Activated CD4-positive, alpha-beta memory T cell treated with anti-CD3 and anti-CD28 coated beads, Interleukin-2, amount 10 ng/mL, durations not matched to agents 7 days and 5 days (primary cell): ENCODE results near the gene GSTM2. TPM values are rescaled to one million over a fixed set of nuclear protein-coding genes. Genes with fewer than 3 reads are reported as not detected.

Experiments
- CTCF ChIA-PET: fragments of 350-600 bp; sonication (Branson Sonifier 250); formaldehyde crosslinking; loops from one replicate; lab custom pipeline; 2021; ENCODE audit warnings: antibody characterized with exemption, inconsistent platforms; lab: Charles Lee
- POLR2A ChIA-PET: fragments of 350-600 bp; sonication (Branson Sonifier 250); formaldehyde crosslinking; loops from one replicate; lab custom pipeline; 2021; ENCODE audit warnings: antibody characterized with exemption; lab: Charles Lee
- DNase-seq: peaks from one replicate; pipeline ENCODE4 v3.0.0-alpha.2; 2020
- H3K27ac Mint-ChIP-seq: one replicate; pipeline ENCODE4 v1.8.0; 2021; ENCODE audit warnings: mild to moderate bottlenecking, mixed read lengths
- H3K27me3 Mint-ChIP-seq: one replicate; pipeline ENCODE4 v1.8.0; 2021; ENCODE audit warnings: mixed read lengths
- H3K36me3 Mint-ChIP-seq: one replicate; pipeline ENCODE4 v1.8.0; 2021; ENCODE audit warnings: low read depth, mixed read lengths
- H3K4me1 Mint-ChIP-seq: one replicate; pipeline ENCODE4 v1.8.0; 2021; ENCODE audit warnings: mixed read lengths
- H3K4me3 Mint-ChIP-seq: one replicate; pipeline ENCODE4 v1.8.0; 2021; ENCODE audit warnings: mild to moderate bottlenecking, mixed read lengths
- H3K9me3 Mint-ChIP-seq: one replicate; pipeline ENCODE4 v1.8.0; 2021; ENCODE audit warnings: mixed read lengths
- total RNA-seq, 2 experiments: library from RNA; stranded (reverse); gene quantifications; one replicate each; pipeline ENCODE4 v1.2.3, GENCODE V29; 2021

Gene GSTM2
- total RNA-seq, 2 experiments from 2014 or later, result 15.9 to 17.6 TPM

DNA sequence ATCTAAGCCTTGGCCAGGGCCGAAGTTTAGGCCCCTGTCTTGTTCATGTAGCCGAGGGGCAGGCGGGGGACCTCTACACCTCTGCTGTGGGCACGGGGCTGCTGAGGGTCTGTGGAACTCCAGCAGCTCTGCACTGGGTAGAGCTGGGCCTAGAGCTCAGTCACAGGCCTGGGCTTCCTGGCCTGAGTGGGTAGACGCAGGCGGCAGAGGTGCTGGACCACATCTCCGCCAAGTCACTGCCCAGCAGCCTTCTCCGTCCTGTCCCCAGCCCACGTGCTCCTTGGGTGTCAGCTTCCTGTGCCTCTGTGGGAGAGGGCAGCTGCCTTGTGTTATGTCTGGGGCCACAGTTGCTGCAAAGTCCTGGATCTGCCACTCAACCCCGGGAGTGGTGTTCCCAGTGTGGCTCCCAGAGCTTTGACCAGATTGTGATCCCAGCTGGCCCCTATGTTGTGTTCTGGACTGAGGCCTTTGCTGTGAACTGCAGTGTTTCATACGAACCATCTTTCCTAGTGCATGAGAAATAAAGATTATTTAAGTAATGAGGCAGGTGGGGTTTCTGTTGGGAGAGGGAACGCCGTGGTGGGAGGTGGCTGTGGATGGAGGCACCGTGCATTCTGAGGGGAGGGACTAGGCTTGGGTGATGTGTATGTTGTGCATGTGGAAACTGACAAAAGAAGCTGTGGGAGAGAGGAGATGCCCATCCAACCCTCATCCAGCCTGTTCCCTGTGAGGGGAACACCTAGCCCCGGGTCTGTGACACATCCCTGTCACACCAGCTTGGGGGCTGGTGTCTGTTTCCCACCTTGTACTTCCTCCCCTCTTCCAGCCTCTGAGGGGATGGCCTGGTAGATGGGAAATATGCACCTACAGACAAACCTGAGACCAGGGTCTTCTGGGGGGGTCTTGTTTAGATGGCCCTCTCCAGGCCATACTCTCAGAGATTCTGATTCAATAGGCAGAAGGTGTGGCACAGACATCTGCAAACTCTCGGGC is 36.0 kb upstream of the GSTM2 start:
- H3K27ac Mint-ChIP-seq, result no peak overlapping the region
- H3K36me3 Mint-ChIP-seq, result peaks cover 36% of the 10 kb centered on the region
- ChIA-PET POLR2A (interaction anchor here (1.5 to 4.1 kb wide), 3 partner anchors 15 to 85 kb away, joined by 5 to 22 read pairs (median 14); partner anchors contain the start of gene GNAI3), CTCF (interaction anchor here (1.0 to 6.8 kb wide), 7 partner anchors 9 to 353 kb away, joined by 3 to 60 read pairs (median 8); partner anchors contain the start of genes AHCYL1, AMPD2 and GNAT2)
- no peak for DNase-seq
- no peaks in the 10 kb centered on the region for H3K27me3 Mint-ChIP-seq
- H3K4me1 Mint-ChIP-seq, result peaks cover 17% of the 10 kb centered on the region
- H3K9me3 Mint-ChIP-seq, result no peaks in the 10 kb centered on the region
- no peak overlapping the region for H3K4me3 Mint-ChIP-seq

DNA sequence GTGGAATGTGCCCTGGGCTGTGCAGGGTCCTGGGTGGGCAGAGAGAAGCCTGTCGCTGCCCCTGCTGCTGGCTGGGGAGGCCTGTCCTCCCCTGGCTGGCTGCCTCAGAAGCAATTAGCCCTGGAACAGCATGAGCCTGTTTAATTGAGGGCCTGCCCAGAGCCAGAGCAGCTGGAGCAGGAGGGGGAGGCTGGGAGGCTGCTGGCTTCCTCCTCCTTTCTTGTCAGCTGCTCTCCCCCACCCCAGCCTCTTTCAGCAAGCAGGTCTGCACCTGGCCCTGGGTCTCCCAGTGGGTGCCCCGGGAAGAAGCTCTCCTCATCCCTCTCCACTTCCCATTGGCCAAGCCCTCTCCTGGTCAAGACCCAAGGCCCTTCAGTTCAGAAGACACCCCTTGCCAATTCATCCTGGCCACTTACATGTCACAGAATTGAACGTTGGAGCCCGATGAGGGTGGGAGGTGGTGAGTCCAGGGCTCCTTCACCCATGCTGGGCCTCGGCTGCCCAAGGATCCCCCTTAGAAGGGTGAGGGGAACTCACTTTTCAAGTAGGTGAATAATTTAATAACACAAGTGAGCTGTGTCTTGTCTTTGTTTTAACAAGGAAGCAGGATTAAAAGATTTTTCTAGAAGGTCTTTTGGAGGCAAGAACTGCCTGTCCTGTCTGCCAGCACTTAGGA is 35.0 kb upstream of the GSTM2 start:
- H3K27ac Mint-ChIP-seq, result no peak overlapping the region
- H3K4me3 Mint-ChIP-seq, result no peak overlapping the region
- CTCF ChIA-PET, result interaction anchor here (0.8 to 6.8 kb wide), 7 partner anchors 8 to 352 kb away, joined by 3 to 60 read pairs (median 3); partner anchors contain the start of genes AHCYL1 and GNAI3
- POLR2A ChIA-PET, result interaction anchor here (0.8 to 4.9 kb wide), 4 partner anchors 11 to 352 kb away, joined by 3 to 29 read pairs (median 12); partner anchors contain the start of genes AHCYL1 and GNAI3
- DNase-seq, result no peak
- peaks cover 17% of the 10 kb centered on the region for H3K4me1 Mint-ChIP-seq
- H3K9me3 Mint-ChIP-seq, result no peaks in the 10 kb centered on the region
- H3K27me3 Mint-ChIP-seq, result no peaks in the 10 kb centered on the region
- peaks cover 27% of the 10 kb centered on the region for H3K36me3 Mint-ChIP-seq

DNA sequence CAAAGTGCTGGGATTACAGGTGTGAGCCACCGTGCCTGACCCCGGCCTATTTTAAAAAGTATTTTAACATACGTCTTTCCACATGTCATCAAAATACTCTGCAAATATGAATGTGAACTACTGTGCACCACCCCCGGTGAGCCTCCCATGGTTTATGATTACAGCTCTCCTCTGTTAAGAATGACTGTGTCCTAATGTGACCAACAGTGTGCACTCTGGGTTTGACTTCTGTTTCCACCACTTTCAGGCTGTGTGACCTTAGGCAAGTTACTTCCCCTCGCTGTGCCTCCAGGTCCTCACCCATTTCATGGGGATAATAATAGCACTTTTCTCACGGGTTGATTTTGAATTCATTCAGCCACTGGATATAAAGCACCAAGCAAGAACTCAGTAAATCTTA is 33.6 kb upstream of the GSTM2 start:
- no peak for DNase-seq
- CTCF ChIA-PET, result interaction anchor here (1.0 to 6.8 kb wide), 4 partner anchors 12 to 88 kb away, joined by 3 to 60 read pairs (median 6); partner anchors contain the start of gene GNAI3
- no peaks in the 10 kb centered on the region for H3K27me3 Mint-ChIP-seq
- POLR2A ChIA-PET, result interaction anchor here (2.1 to 4.9 kb wide), 2 partner anchors 14 to 86 kb away, joined by 8 to 29 read pairs; partner anchors contain the start of genes AMPD2, GNAI3 and GNAT2
- no peaks in the 10 kb centered on the region for H3K9me3 Mint-ChIP-seq
- no peak overlapping the region for H3K4me3 Mint-ChIP-seq
- H3K27ac Mint-ChIP-seq, result no peak overlapping the region
- peaks cover 17% of the 10 kb centered on the region for H3K4me1 Mint-ChIP-seq
- peaks cover 19% of the 10 kb centered on the region for H3K36me3 Mint-ChIP-seq

DNA sequence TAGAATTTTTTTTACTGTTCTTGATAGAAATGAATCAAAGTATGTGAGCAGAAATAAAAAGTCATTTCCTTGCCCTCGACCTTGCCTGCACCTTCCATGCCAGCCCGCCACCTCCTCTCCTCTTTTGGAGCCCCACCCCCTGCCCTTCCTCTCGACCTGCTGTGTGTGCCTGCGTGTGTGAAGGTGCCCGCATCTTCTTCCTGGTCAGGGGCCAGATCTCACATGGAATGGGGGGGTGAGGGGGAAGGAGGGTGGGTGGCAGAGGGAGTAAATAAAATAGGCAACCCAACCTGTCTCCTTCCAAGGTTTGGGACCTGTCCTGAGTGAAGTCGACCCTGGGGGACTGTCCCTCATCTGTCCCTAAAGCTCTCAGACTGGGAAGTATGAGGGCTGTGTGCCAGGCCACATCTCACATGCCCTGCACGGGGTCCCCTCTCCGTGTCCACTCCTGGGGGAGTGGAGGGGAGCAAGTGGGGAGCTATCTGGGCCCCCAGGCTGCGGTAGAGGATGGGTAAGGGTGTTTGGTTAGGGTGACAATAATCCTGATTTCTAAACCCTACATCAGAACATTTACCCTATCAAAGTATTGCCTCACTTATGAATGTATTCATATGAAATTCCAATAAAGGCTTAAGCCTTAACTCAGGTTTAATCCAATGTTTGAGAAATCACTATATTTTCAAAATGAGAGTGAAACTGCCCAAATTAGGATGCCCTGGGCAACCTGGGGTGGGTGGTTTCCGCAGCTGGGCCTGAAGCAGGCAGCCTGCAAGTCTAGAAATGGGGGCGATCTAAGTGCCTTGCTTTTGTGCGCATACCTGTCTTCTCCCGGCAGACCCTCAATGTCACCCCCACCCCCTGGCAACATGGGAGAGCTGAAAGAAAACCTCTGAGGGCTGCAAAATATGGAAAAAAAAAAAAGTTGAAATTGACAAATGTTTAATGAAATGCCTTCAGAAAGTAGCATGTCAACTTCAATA is 32.8 kb upstream of the GSTM2 start:
- Mint-ChIP-seq H3K4me3 (no peak overlapping the region), H3K36me3 (peaks cover 11% of the 10 kb centered on the region), H3K27me3 (peaks cover 1% of the 10 kb centered on the region), H3K4me1 (peaks cover 18% of the 10 kb centered on the region), H3K9me3 (no peaks in the 10 kb centered on the region), H3K27ac (no peak overlapping the region)
- CTCF ChIA-PET, result interaction anchor here (1.0 to 7.3 kb wide), 7 partner anchors 13 to 349 kb away, joined by 3 to 149 read pairs (median 60); partner anchors contain the start of genes AHCYL1 and GNAI3
- POLR2A ChIA-PET, result interaction anchor here (1.2 to 4.9 kb wide), 3 partner anchors 15 to 89 kb away, joined by 4 to 29 read pairs (median 8); partner anchors contain the start of genes AMPD2, GNAI3 and GNAT2
- peak; percentile 35 for DNase-seq

DNA sequence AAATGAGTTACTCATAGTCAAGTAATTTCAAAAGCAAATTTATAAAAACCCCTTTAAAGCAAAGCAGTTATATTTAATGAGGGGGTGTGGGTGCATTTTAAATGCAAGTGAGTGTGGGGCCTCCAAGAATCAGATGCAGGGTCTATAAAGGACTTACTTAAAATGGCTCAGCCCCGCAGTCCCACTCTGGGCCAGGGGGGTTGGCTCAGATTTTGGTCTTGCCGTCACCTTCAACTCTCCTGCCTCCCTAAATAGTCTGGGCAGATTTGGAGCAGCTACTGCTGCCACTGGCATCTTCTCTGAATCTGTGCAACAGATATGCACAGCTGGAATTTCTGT is 32.0 kb upstream of the GSTM2 start:
- peaks cover 9% of the 10 kb centered on the region for H3K36me3 Mint-ChIP-seq
- POLR2A ChIA-PET, result interaction anchor here (1.2 to 4.9 kb wide), 2 partner anchors 87 to 89 kb away, joined by 4 to 29 read pairs; partner anchors contain the start of gene GNAI3
- H3K27ac Mint-ChIP-seq, result no peak overlapping the region
- no peak overlapping the region for H3K4me3 Mint-ChIP-seq
- DNase-seq, result no peak
- CTCF ChIA-PET, result interaction anchor here (3.6 to 7.3 kb wide), 4 partner anchors 87 to 348 kb away, joined by 10 to 149 read pairs (median 108); partner anchors contain the start of genes AHCYL1 and GNAI3
- peaks cover 3% of the 10 kb centered on the region for H3K27me3 Mint-ChIP-seq
- no peaks in the 10 kb centered on the region for H3K9me3 Mint-ChIP-seq
- peaks cover 21% of the 10 kb centered on the region for H3K4me1 Mint-ChIP-seq

DNA sequence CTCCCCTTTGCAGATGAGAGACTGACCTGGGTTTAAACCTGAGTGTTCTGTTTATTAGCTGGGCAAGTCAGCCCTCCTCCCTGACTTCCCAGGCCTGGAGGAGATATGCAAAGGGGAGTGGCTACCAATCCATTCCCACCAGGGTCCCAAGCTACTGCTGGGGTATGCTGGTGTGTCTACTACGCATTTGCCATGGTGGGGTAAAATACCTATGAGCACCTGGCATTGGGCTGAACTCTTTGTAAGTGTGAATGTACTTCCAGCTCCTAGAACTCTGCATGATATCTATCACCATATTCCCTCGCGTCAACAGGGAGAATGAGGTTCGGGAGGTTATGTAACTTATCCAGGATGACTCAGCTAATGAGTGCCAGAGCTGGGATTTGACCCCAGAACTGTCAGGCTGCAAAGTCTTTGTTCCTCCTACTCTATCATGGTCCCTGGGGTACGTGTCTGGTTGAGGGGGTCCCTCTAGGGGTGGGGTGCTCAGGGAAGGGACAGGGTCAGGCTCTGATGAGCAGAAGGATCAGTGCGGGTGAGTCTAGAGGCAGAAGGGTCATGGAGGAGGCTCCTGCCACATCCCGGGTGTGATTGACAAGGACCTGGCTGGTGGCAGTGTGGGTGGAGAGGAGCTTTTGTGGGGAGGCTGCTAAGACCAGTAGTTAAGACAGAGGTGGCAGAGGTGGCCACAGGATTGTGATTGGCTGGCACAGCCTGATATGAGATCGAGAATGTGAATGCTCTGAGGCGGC is 31.5 kb upstream of the GSTM2 start:
- POLR2A ChIA-PET, result interaction anchor here (1.2 to 4.9 kb wide), 3 partner anchors 88 to 348 kb away, joined by 4 to 29 read pairs (median 7); partner anchors contain the start of genes AHCYL1 and GNAI3
- peaks cover 6% of the 10 kb centered on the region for H3K36me3 Mint-ChIP-seq
- no peak for DNase-seq
- no peak overlapping the region for H3K4me3 Mint-ChIP-seq
- no peaks in the 10 kb centered on the region for H3K9me3 Mint-ChIP-seq
- peaks cover 21% of the 10 kb centered on the region for H3K4me1 Mint-ChIP-seq
- peaks cover 3% of the 10 kb centered on the region for H3K27me3 Mint-ChIP-seq
- CTCF ChIA-PET, result interaction anchor here (1.2 to 7.3 kb wide), 6 partner anchors 13 to 348 kb away, joined by 3 to 149 read pairs (median 56); partner anchors contain the start of genes AHCYL1 and GNAI3
- H3K27ac Mint-ChIP-seq, result no peak overlapping the region

DNA sequence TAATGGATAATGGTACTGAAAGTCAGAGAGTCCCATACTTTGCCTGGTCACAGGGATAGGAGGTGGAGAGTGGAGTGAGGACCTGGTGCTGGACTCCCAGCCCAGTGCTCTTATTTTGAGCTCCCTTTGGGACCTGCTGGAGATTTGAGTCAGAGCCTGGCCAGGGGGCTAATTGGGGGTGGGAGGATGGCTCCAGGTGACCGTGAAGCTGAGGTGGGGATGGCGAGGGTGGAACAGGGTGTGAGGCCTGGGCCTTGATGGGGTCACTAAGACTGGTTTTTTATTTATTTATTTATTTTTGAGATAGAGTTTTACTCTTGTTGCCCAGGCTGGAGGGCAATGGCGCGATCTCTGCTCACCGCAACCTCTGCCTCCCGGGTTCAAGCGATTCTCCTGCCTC is 30.4 kb upstream of the GSTM2 start:
- no peaks in the 10 kb centered on the region for H3K9me3 Mint-ChIP-seq
- H3K4me3 Mint-ChIP-seq, result no peak overlapping the region
- ChIA-PET CTCF (interaction anchor here (1.2 to 7.3 kb wide), 5 partner anchors 12 to 347 kb away, joined by 3 to 149 read pairs (median 101); partner anchors contain the start of gene AHCYL1), POLR2A (interaction anchor here (2.1 to 4.9 kb wide), 2 partner anchors 89 to 347 kb away, joined by 7 to 29 read pairs; partner anchors contain the start of genes AHCYL1 and GNAI3)
- H3K27me3 Mint-ChIP-seq, result peaks cover 3% of the 10 kb centered on the region
- no peak for DNase-seq
- H3K36me3 Mint-ChIP-seq, result no peaks in the 10 kb centered on the region
- H3K27ac Mint-ChIP-seq, result no peak overlapping the region
- peaks cover 21% of the 10 kb centered on the region for H3K4me1 Mint-ChIP-seq

DNA sequence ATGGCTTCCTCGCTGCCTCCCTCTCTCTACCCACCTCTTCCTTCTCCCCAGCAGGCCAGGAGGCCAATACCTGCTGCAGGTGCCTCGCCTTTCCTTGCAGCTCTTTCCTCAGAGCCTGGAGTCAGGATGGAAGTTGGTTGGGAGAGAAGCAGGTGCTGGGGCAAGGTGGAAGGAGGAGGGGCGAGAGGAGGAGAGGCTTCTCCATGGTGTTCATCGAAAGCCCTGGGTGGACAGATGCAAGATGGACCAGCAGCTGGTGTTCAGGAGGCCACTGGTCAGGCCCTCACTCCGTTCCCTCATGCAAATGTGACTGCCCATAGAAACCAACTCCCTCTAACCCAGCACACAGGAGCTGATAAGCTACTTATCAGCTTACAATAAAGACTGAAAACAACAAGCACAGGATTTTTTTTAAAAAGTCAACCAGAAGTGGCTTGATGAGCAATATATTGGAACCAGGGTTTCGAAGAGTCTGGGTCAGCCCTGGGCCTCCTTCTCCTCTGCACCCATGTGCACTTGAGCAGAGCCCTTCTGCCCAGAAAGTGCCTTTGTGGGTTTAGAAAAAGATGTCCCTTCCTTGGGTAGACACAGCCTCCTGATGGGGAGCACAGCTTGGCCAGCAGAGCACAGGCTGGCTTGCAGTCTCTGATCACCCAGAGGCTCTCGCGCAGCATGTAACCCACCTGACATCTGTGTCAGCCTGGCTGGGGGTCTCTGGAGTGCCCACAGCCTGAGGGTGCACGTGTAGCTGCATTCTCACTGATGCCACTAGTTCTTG is 28.6 kb upstream of the GSTM2 start:
- ChIA-PET POLR2A (interaction anchor here (0.8 to 3.1 kb wide), 7 partner anchors 15 to 345 kb away, joined by 4 to 30 read pairs (median 10); partner anchors contain the start of genes AHCYL1, AMPD2, CYB561D1 and GNAI3), CTCF (interaction anchor here (0.7 to 7.3 kb wide), 34 partner anchors 9 to 1469 kb away, joined by 3 to 149 read pairs (median 6); partner anchors contain the start of genes AHCYL1, AMPD2, GNAI3 and GNAT2)
- H3K4me3 Mint-ChIP-seq, result no peak overlapping the region
- H3K9me3 Mint-ChIP-seq, result no peaks in the 10 kb centered on the region
- no peak for DNase-seq
- no peaks in the 10 kb centered on the region for H3K36me3 Mint-ChIP-seq
- peaks cover 3% of the 10 kb centered on the region for H3K27me3 Mint-ChIP-seq
- peaks cover 34% of the 10 kb centered on the region for H3K4me1 Mint-ChIP-seq
- H3K27ac Mint-ChIP-seq, result no peak overlapping the region

DNA sequence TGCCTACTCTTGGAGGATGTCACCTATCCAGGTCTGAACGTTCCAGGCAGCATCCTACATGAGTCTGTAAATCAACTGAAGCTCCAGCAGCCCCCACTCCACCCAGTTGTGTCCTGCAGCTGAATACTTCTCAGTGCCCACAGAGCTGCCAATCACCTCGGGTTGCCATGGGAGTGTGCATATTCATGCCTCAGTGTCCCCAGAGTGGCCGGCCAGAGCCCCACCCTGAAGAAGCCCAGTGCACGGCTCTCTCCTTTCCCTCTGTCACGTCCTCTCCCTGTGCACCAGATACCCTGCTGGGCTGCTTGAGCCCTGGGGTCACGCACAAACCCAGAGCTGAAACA is 28.0 kb upstream of the GSTM2 start:
- Mint-ChIP-seq H3K4me1 (peaks cover 28% of the 10 kb centered on the region), H3K9me3 (no peaks in the 10 kb centered on the region), H3K27me3 (peaks cover 3% of the 10 kb centered on the region), H3K4me3 (no peak overlapping the region), H3K36me3 (no peaks in the 10 kb centered on the region), H3K27ac (no peak overlapping the region)
- POLR2A ChIA-PET, result interaction anchor here (0.6 to 3.1 kb wide), 7 partner anchors 16 to 145 kb away, joined by 3 to 30 read pairs (median 10); partner anchors contain the start of genes AMPD2, CYB561D1, GNAI3 and GNAT2
- DNase-seq, result no peak
- CTCF ChIA-PET, result interaction anchor here (0.6 to 7.3 kb wide), 64 partner anchors 10 to 1469 kb away, joined by 3 to 149 read pairs (median 4); partner anchors contain the start of genes AHCYL1, AMPD2, GNAI3 and GNAT2
